OCI-M2 (cell line): ENCODE data around the gene AFF3.

Source experiments
- DNase-seq: peaks from one replicate; lab custom pipeline; 2025; ENCODE audit not compliant: unreplicated experiment; lab: John Stamatoyannopoulos, UW

The AFF3 gene

GRCh38 chr2:99727199-99727598 is 415.2 kb downstream of the AFF3 start:
- DNase-seq = no peak

GRCh38 chr2:99726691-99727090 is 415.7 kb downstream of the AFF3 start:
- no peak for DNase-seq

- no peak for DNase-seq
Observed at GRCh38 chr2:99725820-99726219, 416.6 kb downstream of the AFF3 start.

- DNase-seq = no peak
Observed at GRCh38 chr2:99722476-99722875, 419.9 kb downstream of the AFF3 start.

- no peak for DNase-seq
Observed at GRCh38 chr2:99719102-99719501, 423.3 kb downstream of the AFF3 start.

- DNase-seq = no peak
Observed at GRCh38 chr2:99715956-99716355, 426.4 kb downstream of the AFF3 start.

- DNase-seq = no peak
Observed at GRCh38 chr2:99714349-99714748, 428.0 kb downstream of the AFF3 start.

- DNase-seq = no peak
Observed at GRCh38 chr2:99711144-99711543, 431.2 kb downstream of the AFF3 start.

- DNase-seq = no peak
Observed at GRCh38 chr2:99710721-99711120, 431.7 kb downstream of the AFF3 start.

GRCh38 chr2:99709229-99709628 is 433.2 kb downstream of the AFF3 start:
- DNase-seq = no peak

- no peak for DNase-seq
Observed at GRCh38 chr2:99708231-99708630, 434.2 kb downstream of the AFF3 start.

- DNase-seq = no peak
Observed at GRCh38 chr2:99707592-99707991, 434.8 kb downstream of the AFF3 start.

GRCh38 chr2:99706735-99707134 is 435.7 kb downstream of the AFF3 start:
- no peak for DNase-seq

- no peak for DNase-seq
Observed at GRCh38 chr2:99701503-99701902, 440.9 kb downstream of the AFF3 start.

GRCh38 chr2:99700482-99701398 is 441.6 kb downstream of the AFF3 start:
- DNase-seq = no peak

GRCh38 chr2:99698896-99699295 is 443.5 kb downstream of the AFF3 start:
- DNase-seq = no peak

GRCh38 chr2:99697811-99698568 is 444.4 kb downstream of the AFF3 start:
- no peak for DNase-seq

GRCh38 chr2:99695944-99696253 is 446.5 kb downstream of the AFF3 start:
- DNase-seq = no peak

- no peak for DNase-seq
Observed at GRCh38 chr2:99695130-99695943, 447.1 kb downstream of the AFF3 start.

- DNase-seq = no peak
Observed at GRCh38 chr2:99694331-99694730, 448.1 kb downstream of the AFF3 start.

GRCh38 chr2:99692785-99693184 is 449.6 kb downstream of the AFF3 start:
- no peak for DNase-seq

GRCh38 chr2:99691926-99692325 is 450.5 kb downstream of the AFF3 start:
- DNase-seq = no peak
